Heart left ventricle (tissue), 16 donors: Measurements from ENCODE around the gene AKAP7. TPM values are rescaled to one million over a fixed set of nuclear protein-coding genes. Genes with fewer than 3 reads are reported as not detected.
"Not testable (repeated sequence)": the region's sequence is repeated elsewhere in the genome, so short reads cannot be mapped to it uniquely, and the experiment has no call there.

ENCODE experiments used
- ATAC-seq, 4 donors: fragments of 200-7000 bp; cut with Tn5 transposase; one replicate each; pipeline ENCODE4 v1.9.1; 2020 to 2022; ENCODE audit warnings: moderate library complexity in 4 of 4, mild to moderate bottlenecking in 3 of 4, moderate number of reproducible peaks in 1 of 4
- DNase-seq, 5 donors: peaks; one replicate each; pipeline ENCODE4 v3.0.0-alpha.2; 2020
- H3K27ac ChIP-seq, 12 donors: fragments of 200-600 bp; sonication (generic) in 4 of 12; one replicate each; pipeline versions ENCODE4 v1.5.0 to v1.8.0; 2016 to 2022; ENCODE audit warnings: mild to moderate bottlenecking in 2 of 12
- H3K27me3 ChIP-seq, 9 donors: fragments of 200-600 bp; sonication (generic) in 2 of 9; one replicate each; pipeline versions ENCODE4 v1.5.1 to v1.8.0; 2016 to 2022; ENCODE audit warnings: mild to moderate bottlenecking in 3 of 9
- H3K36me3 ChIP-seq, 9 donors: fragments of 200-600 bp; sonication (generic) in 2 of 9; one replicate each; pipeline versions ENCODE4 v1.5.0 to v1.8.0; 2018 to 2022; ENCODE audit warnings: mild to moderate bottlenecking in 2 of 9
- H3K4me1 ChIP-seq, 12 donors: fragments of 200-600 bp; sonication (generic) in 4 of 12; one replicate each; pipeline versions ENCODE4 v1.5.0 to v1.8.0; 2016 to 2022; ENCODE audit warnings: mild to moderate bottlenecking in 3 of 12
- H3K4me3 ChIP-seq, 12 donors: fragments of 200-600 bp; sonication (generic) in 4 of 12; one replicate each; pipeline versions ENCODE4 v1.5.0 to v1.8.0; 2017 to 2022; ENCODE audit warnings: mild to moderate bottlenecking in 9 of 12, moderate library complexity in 4 of 12
- H3K9me3 ChIP-seq, 12 donors: fragments of 200-600 bp; sonication (generic) in 4 of 12; one replicate each; pipeline versions ENCODE4 v1.5.0 to v1.8.0; 2016 to 2022; ENCODE audit warnings: mild to moderate bottlenecking in 1 of 12
- CTCF ChIP-seq, 12 donors: fragments of 200-600 bp; sonication (generic) in 4 of 12; IDR thresholded peaks; one replicate each; pipeline versions ENCODE4 v1.5.0 to v1.8.0; 2018 to 2022; ENCODE audit warnings: antibody characterized with exemption in 12 of 12, mild to moderate bottlenecking in 5 of 12
- POLR2A ChIP-seq, 2 donors: fragments of 450-650 bp; IDR thresholded peaks; one replicate each; pipeline ENCODE4 v1.6.1; 2017; ENCODE audit warnings: antibody characterized with exemption in 2 of 2, mild to moderate bottlenecking in 2 of 2, moderate library complexity in 2 of 2
- WGBS, 4 donors: extraction: QIAGEN DNeasy Blood & Tissue Kit in 2 of 4; methylation state at CpG; one replicate each; pipeline versions ENCODE4 v1.1.5 to v1.1.7; 2013 to 2018; 5-methylcytosine and 5-hydroxymethylcytosine counted together
- intact Hi-C, 10 donors: fragments of 100-400 bp; cut with DNase I; formaldehyde crosslinking; loops; one replicate each; pipeline versions ENCODE4 v1.11.1 to v1.14.2; 2022
- polyA plus RNA-seq, 2 donors: library from polyadenylated mRNA; stranded (reverse); fragments of 200-250 nt; gene quantifications; one replicate each; pipeline ENCODE4 v1.2.3, GENCODE V29; 2013
- total RNA-seq, 9 donors: library from RNA; depleted of rRNA in 2 of 9; stranded (reverse); fragments of >200 nt in 2 of 9; fragmentation: NEBNext Ultra II Directional in 3 of 9; extraction: Animal tissue kit (Norgen Biotek cat#: 25700) in 3 of 9; gene quantifications; one replicate each; pipeline versions ENCODE4 v1.1.0 to v1.2.4, GENCODE V29; 2016 to 2023
- donor health status: ischemic (EF 13 %, LVEDD 7.1; RV severe dilation, severe dysfunction).
- donor health status: healthy with polysubstance abuse.
- donor health status: DM: no; HTN: yes; CAD: no.
- donor health status: DM: no; HTN: no; CAD: no.
- donor health status: ischemic (EF 25% LVEDD 6.9; RV normal size, moderate dysfunction).
- donor health status: ischemic (EF 25% LVEDD 5.7; RV mildly dilated, moderate dysfunction).
- donor health status: healthy.
- donor health status: DM: yes; HTN: yes; CAD: no.
- donor health status: ischemic (EF 35%, LVEDD 5.7; RV mildly dilated, moderate dysfunction).
- donor health status: nonischemic (EF 11% LVEDD 7.7; RV severe dilation, severe dysfunction).
- donor health status: DM: yes; HTN: yes; CAD: no.
- donor health status: PGD.
- donor health status: ischemic (EF 29% LVEDD 5.4; RV normal size, mild dysfunction).
- donor health status: nonischemic (EF 23%, LVEDD 6.1; RV moderate dilation, normal function).

The AKAP7 gene
- total and polyA plus RNA-seq, 11 donors = 2.3 to 13.5 (median 8.7) TPM

DNA sequence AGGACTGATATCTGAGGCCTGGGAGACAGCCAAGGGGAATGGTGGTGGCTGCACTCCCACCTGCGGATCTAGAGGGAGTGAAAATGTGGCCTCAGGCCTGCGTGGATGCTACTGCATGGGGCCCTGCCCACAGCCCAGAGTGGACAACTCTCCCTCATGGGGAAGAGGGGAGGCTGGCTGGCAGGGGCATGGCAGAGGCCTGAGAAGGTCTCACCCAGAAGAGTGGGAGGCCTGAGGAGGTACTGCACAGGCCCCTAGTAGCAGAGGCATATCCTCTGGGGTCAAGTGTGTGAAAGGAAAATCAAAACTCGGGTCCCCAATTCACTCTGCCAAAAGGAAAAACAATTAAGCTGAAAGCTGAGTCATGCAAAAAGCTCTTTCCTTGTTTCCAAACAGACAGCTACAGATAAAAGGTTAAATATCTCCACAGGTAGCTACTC lies 158.2 kb downstream of the AKAP7 start:
- 42 to 66% (median 52%) methylated on average over 3 of the region's 3 CpGs for WGBS, 4 donors
- H3K4me3 ChIP-seq = no peak overlapping the region
- peak in 1 of 4 donors; percentile 16 for ATAC-seq

DNA sequence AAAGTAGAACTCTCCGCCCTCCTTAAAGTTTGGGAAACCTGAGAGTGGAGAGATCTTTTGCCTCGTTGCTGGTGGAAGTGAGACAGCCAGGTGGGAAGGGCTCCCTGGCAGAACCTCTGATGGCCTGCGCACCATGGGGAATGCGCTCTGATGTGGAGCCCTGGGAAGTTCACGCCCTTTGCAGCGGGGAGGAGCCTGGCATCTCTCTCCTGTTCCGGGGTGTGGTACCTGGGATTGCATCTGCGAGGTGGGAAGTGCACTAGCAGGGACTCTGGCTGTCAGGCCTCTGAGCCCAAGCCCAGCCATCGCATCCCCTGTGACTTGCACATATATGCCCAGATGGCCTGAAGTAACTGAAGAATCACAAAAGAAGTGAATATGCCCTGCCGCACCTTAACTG lies 159.8 kb downstream of the AKAP7 start:
- ATAC-seq (no peak), DNase-seq (no peak)
- Histone ChIP-seq H3K4me3 (no peak overlapping the region), H3K27ac (no peak overlapping the region), H3K4me1 (peaks cover 0 to 14% (median 4%) of the 10 kb centered on the region in 12 donors), H3K9me3 (no peaks in the 10 kb centered on the region), H3K27me3 (no peaks in the 10 kb centered on the region), H3K36me3 (no peaks in the 10 kb centered on the region)
- WGBS, 4 donors = 91 to 97% (median 96%) methylated on average over 10 of the region's 10 CpGs
- intact Hi-C loops = no loop called here
- TF ChIP-seq POLR2A (IDR thresholded peaks at IDR 0.05) = no peak
- TF ChIP-seq CTCF (IDR thresholded peaks at IDR 0.05) = no peak

More for the DNA sequence above, 158.2 kb downstream of the AKAP7 start:
- TF ChIP-seq CTCF (IDR thresholded peaks at IDR 0.05) = no peak
- no peak for TF ChIP-seq POLR2A (IDR thresholded peaks at IDR 0.05)
- Histone ChIP-seq H3K27ac (no peak overlapping the region), H3K4me1 (peaks cover 0 to 14% (median 4%) of the 10 kb centered on the region in 12 donors), H3K9me3 (no peaks in the 10 kb centered on the region), H3K27me3 (no peaks in the 10 kb centered on the region), H3K36me3 (no peaks in the 10 kb centered on the region)
- DNase-seq = no peak
- intact Hi-C loops = no loop called here

DNA sequence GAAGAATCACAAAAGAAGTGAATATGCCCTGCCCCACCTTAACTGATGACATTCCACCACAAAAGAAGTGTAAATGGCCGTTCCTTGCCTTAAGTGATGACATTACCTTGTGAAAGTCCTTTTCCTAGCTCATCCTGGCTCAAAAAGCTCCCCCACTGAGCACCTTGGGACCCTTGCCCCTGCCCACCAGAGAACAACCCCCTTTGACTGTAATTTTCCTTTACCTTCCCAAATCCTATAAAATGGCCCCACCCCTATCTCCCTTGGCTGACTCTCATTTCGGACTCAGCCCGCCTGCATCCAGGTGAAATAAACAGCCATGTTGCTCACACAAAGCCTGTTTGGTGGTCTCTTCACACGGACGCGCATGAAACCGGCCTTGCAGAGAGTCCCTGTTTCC lies 165.6 kb downstream of the AKAP7 start:
- H3K27me3 ChIP-seq, H3K9me3 ChIP-seq, H3K36me3 ChIP-seq, H3K4me3 ChIP-seq, DNase-seq, ATAC-seq, H3K27ac ChIP-seq, intact Hi-C loops, H3K4me1 ChIP-seq: not testable (repeated sequence)
- WGBS, 4 donors = 91 to 96% (median 93%) methylated on average over 7 of the region's 7 CpGs

GRCh38 chr6:131303338-131303930 lies 168.2 kb downstream of the AKAP7 start:
- TF ChIP-seq POLR2A (IDR thresholded peaks at IDR 0.05) = no peak
- no peak for TF ChIP-seq CTCF (IDR thresholded peaks at IDR 0.05)
- H3K27ac ChIP-seq = no peak overlapping the region
- intact Hi-C loops = no loop called here
- no peak overlapping the region for H3K4me3 ChIP-seq
- H3K27me3 ChIP-seq = no peaks in the 10 kb centered on the region
- H3K36me3 ChIP-seq = no peaks in the 10 kb centered on the region
- ATAC-seq (no peak), DNase-seq (no peak)
- 71 to 77% (median 75%) methylated on average over 6 of the region's 6 CpGs for WGBS, 4 donors
- H3K4me1 ChIP-seq = no peaks in the 10 kb centered on the region
- no peaks in the 10 kb centered on the region for H3K9me3 ChIP-seq
